GM19238 (cell line): ENCODE data around the gene NUSAP1.
"Not testable (repeated sequence)": the region's sequence is repeated elsewhere in the genome, so short reads cannot be mapped to it uniquely, and the experiment has no call there.

Experiments
- DNase-seq: peaks from one replicate; pipeline ENCODE4 v3.0.0; 2011; ENCODE audit warnings: low spot score; ENCODE audit not compliant: insufficient read length

Gene NUSAP1

GRCh38 chr15:41333026-41333562, 413 bp downstream of the NUSAP1 start:
- peak; percentile 30 for DNase-seq

- DNase-seq, result no peak
Observed at GRCh38 chr15:41334293-41335120, 1.8 kb downstream of the NUSAP1 start.

- DNase-seq, result no peak
Observed at GRCh38 chr15:41336549-41336948, 3.9 kb downstream of the NUSAP1 start.

- DNase-seq, result no peak
Observed at GRCh38 chr15:41337047-41337446, 4.4 kb downstream of the NUSAP1 start.

- DNase-seq, result no peak
Observed at GRCh38 chr15:41337631-41338522, 5.2 kb downstream of the NUSAP1 start.

GRCh38 chr15:41340189-41340695, 7.6 kb downstream of the NUSAP1 start:
- DNase-seq, result no peak

- DNase-seq, result no peak
Observed at GRCh38 chr15:41341519-41341918, 8.8 kb downstream of the NUSAP1 start.

- DNase-seq, result no peak
Observed at GRCh38 chr15:41347236-41347635, 14.6 kb downstream of the NUSAP1 start.

- DNase-seq, result no peak
Observed at GRCh38 chr15:41350057-41350717, 17.5 kb downstream of the NUSAP1 start.

- DNase-seq, result no peak
Observed at GRCh38 chr15:41354371-41354770, 21.7 kb downstream of the NUSAP1 start.

GRCh38 chr15:41367418-41367817, 34.7 kb downstream of the NUSAP1 start:
- DNase-seq, result no peak

- no peak for DNase-seq
Observed at GRCh38 chr15:41377978-41378377, 45.3 kb downstream of the NUSAP1 start.

- DNase-seq, result not testable (repeated sequence)
Observed at GRCh38 chr15:41383974-41384749, 51.5 kb downstream of the NUSAP1 start.

- DNase-seq, result no peak
Observed at GRCh38 chr15:41387646-41388045, 55.0 kb downstream of the NUSAP1 start.

- no peak for DNase-seq
Observed at GRCh38 chr15:41392659-41393058, 60.0 kb downstream of the NUSAP1 start.

GRCh38 chr15:41394924-41395323, 62.2 kb downstream of the NUSAP1 start:
- no peak for DNase-seq

- DNase-seq, result no peak
Observed at GRCh38 chr15:41396111-41396510, 63.4 kb downstream of the NUSAP1 start.

- DNase-seq, result no peak
Observed at GRCh38 chr15:41401904-41402267, 69.2 kb downstream of the NUSAP1 start.

- DNase-seq, result no peak
Observed at GRCh38 chr15:41407341-41407740, 74.7 kb downstream of the NUSAP1 start.

GRCh38 chr15:41408234-41408641, 75.6 kb downstream of the NUSAP1 start:
- DNase-seq, result no peak

GRCh38 chr15:41411031-41411430, 78.3 kb downstream of the NUSAP1 start:
- no peak for DNase-seq
